GM19035 (cell line): ENCODE results near the gene KRCC1.
A peak's percentile ranks its signal among the peaks of the same experiment; 100 is the strongest.

Experiments used
- ATAC-seq: cut with Tn5 transposase; IDR thresholded peaks from one replicate; pipeline ENCODE4 v1.9.1; 2021; ENCODE audit not compliant: unreplicated experiment

KRCC1 gene

GRCh38 chr2:88055371-88056128 is at the start of gene KRCC1:
Gene KRCC1 (minus strand): TSS chr2:88055783. CDS start chr2:88028563, 27,220 bp downstream.
- peak; percentile 96 for ATAC-seq

DNA sequence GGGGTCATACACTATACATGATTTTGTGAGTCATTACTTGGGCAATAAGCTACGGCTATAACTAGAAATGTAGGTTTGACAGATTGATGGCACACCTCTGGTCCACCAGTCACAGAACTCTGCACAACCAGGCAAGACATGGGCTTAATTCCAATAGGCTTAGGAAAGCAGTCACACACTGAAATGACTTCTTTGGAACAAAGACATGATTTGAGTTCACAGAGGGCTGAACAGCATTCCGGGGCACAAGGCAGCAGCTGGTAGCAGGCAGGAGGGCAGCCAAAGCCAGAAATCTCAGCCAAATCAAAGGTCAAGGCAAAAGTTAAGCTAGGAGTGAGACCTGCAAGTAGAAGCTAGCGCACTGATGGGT is 44.9 kb upstream of the KRCC1 start:
- ATAC-seq = no peak

GRCh38 chr2:88099798-88100488 is 44.4 kb upstream of the KRCC1 start:
- ATAC-seq = no peak

DNA sequence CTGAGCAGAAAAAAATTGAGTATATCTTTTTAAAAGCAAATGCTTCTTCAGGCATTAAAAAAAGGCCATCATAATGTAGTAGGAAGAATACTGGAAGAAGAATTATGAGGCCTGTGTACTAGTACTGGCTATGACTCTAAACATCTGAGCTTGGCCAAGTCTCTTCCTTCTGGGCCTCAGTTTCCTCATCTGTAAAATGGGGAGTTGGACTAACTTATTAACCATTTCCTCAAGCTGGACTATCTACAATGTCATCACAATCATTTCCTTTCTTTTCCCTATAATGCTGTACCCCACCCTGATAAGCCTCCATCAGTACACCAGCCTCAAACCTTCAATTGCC is 42.9 kb upstream of the KRCC1 start:
- ATAC-seq = no peak

- ATAC-seq = no peak
These were observed 42.4 kb upstream of the KRCC1 start for GRCh38 chr2:88097891-88098557.

GRCh38 chr2:88097192-88097591 is 41.6 kb upstream of the KRCC1 start:
- ATAC-seq = no peak

- ATAC-seq = no peak
These were observed 41.1 kb upstream of the KRCC1 start for GRCh38 chr2:88096708-88097107.

DNA sequence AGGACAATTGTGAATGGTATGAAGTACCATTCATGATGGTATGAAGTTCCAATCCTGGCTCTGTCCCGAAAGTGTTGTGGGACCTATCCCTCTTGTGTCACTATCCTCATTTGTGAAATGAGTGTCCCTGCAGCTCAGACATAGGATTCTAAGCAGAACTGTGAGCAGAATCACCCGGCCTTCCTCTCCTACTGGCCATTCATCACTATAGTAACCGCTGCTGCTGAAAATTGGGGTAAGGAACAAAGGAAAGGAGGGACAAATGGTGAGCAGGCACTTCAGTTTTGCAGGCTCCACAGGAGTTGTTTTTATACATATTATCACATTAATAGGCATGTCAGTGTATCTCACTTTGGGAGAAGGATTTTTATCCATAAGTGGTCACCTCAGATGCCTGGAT is 39.4 kb upstream of the KRCC1 start:
- ATAC-seq = no peak

DNA sequence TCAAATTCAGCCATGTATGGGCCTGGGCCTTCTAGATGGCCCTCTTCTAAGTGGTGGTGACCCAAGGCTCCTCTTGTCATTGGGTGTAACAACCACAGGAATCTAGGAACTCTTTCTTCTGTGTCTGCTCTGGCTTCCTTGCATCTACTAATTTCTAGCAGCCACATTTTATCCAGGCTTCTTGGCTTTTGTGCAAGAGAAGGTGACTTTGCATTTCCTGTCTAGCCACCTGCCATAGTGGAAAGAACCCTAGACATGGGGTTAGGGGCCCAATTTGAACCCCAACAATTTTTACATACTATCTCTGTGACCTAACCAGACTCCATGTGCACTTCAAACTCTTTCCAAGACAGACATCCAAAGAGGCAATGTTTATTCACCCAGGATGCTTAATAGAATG is 37.2 kb upstream of the KRCC1 start:
- ATAC-seq = no peak

DNA sequence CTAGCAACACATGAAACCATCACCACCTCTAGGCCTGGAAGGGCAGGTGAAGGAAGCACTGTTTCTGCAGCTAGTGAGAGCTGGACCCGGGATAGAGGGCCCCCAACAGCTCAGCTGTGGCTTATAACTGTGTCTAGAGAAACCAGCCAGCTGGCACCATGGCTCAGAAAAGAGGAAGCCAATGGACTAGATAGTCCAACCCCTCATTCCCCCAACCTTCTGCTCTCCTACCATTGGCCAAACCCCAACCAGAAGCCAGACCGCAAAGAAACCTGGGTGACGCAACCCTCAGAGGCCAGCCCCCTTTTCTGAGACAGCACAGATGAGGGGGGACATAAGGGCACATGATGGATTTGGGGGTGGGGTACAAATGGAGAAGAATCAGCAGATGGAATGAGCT is 36.4 kb upstream of the KRCC1 start:
- ATAC-seq = no peak

GRCh38 chr2:88090446-88091283 is 35.1 kb upstream of the KRCC1 start:
- no peak for ATAC-seq

DNA sequence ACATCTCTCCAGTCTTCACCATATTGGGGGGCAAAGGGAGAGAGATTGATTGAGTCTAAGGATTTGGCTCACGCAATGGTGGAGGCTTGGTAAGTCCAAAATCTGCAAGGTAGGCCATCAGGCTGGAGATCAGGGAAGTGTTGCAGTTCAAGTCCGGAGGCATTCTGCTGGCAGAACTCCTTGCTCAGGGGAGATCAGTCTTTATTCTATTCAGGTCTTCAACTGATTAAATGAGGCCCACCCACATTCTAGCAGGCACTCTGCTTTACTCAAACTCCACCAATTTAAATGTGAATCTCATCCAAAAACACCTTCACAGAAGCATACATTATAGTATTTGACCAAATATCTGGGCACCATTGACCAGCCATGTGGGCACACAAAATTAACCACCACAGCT is 33.4 kb upstream of the KRCC1 start:
- ATAC-seq = no peak

DNA sequence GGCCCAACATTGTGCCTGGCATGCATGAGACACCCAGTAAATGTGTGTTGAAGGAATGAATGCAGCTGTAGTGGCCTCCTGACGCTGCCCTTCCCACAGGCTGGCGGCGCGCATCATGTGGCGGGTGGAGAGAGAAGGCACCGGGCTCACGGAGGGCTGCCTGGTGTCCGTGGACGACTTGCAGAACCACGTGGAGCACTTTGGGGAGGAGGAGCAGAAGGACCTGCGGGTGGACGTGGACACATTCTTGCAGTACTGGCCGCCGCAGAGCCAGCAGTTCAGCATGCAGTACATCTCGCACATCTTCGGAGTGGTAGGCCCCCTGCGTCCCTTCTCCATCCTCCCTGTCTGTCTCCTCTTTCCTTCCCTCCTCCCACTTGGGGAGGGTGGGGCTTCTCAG is 32.2 kb upstream of the KRCC1 start:
- ATAC-seq = no peak

DNA sequence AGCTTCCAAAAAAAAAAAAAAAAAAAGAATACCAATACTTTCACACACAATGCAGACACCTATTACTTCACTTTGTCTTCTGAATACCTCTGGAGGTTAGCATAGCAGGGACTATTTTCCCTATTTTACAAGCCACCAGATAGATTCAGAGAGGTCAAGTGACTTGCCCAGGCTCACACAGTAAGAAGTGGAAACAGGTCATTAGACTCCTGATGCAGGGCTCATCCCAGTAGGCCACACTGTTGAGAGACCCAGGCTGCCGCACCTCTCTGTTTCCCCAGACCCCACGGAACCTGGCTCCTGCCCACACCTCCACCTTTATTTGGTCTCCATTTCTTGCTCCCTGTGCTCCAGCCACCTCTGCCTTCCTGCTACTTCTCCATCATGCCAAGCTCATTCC is 31.5 kb upstream of the KRCC1 start:
- ATAC-seq = no peak

DNA sequence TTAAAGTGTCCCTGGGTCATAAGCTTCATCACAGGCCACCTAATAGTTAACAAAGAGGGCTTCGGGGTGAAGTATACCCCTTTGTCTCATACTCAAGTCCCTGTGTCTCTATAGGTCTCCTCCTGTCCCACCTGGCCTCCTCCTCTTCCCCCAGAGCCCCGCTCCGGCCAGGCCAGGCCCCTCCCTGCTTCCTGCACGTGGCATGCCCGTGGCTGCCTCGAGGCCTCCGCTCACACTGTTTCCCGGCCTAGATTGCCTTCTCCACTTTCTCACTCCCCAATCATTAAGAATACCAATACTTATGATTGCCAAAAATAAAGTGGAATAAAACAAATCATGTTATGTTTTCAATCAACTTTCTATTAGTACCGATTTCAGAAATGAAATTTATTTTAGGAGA is 30.8 kb upstream of the KRCC1 start:
- no peak for ATAC-seq

GRCh38 chr2:88085602-88086001 is 30.0 kb upstream of the KRCC1 start:
- ATAC-seq = no peak

GRCh38 chr2:88085099-88085498 is 29.5 kb upstream of the KRCC1 start:
- ATAC-seq = no peak

- no peak for ATAC-seq
These were observed 27.2 kb upstream of the KRCC1 start for GRCh38 chr2:88082781-88083180.

- no peak for ATAC-seq
These were observed 26.5 kb upstream of the KRCC1 start for GRCh38 chr2:88081924-88082608.

DNA sequence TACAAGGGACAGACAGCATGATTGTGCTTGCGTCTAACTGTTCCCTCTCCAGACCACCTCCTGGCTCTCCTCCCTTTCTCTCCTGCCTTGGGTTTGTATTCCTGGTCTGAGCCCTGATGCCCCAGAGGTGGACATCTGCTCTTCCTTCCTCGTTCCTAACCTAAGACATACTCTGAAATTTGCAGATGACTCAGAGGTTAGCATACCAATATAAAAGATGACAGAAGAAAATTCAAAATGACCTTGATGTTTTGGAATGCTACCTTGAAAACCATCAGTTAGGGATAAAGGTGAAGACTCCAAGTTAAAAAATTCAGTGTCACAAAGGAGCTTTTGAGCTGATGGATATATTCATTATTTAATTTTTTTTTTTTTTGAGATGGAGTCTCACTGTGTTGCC is 25.0 kb upstream of the KRCC1 start:
- ATAC-seq = no peak

DNA sequence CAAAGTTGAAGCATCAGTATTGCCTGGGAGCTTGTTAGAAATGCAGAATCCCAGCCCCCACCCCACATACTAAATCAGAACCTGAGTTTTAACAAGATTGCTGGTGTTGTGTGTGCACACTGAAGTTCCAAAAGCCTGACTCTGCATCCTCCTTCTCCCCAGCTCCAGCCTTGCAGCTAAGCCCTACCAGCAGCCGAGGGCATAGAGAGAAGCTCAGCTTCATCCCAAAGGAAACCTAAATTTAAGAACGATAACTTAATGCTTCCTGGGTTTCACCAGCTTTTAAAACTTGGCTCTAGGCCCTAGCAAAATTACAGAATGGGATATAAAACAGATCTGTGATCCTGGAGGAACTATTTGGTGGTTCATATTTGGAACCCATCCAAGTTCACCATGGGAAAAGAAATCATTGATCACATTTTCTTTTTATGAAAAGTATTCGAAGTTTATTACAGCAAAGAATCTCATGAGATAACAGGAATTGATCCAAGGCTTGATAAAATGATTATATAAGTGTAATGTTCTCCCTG is 23.1 kb upstream of the KRCC1 start:
- no peak for ATAC-seq
